Measurements from ENCODE around the gene ECHDC3.

Gene ECHDC3

DNA sequence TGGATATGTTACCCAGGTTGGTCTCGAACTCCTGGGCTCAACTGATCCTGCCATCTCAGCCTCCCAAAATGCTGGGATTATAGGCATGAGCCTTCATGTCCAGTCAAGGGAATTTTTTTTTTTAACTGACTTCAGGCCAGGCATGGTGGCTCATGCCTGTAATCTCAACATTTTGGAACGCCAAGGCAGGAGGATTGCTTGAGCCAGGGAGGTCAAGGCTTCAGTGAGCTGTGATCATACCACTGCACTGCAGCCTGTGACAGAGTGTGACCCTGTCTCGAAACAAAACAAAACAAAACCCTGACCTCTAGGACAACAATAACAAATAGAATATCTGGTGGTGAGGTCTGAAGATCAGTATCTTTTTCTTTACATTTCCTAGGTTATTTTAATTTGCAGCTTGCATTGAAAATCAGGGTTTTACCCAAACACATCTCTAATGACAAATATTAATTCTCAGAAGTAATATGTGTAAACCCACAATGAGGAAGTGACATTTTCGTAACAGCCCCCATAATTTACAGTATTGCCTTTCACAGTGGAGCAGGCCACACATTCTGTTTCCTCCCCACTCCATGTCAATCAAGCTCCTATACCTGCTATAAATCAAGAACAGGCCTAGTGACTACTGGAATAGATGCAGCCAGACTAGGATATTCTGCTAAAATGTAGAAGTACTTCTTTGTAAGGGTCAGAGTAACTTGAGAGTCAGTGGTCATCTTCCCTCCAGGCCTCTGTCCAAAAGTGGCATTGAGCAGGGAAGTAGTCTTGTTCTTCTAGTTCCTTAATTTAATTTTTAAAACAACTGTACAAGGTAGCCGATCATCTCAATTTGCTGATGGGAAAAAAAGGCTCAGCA is 43.3 kb upstream of the ECHDC3 start:
- no peak overlapping the region for H3K4me2 ChIP-seq
- H4K20me1 ChIP-seq (ENCODE audit: insufficient read depth) = no peaks in the 10 kb centered on the region
- no peak overlapping the region for H3K27ac ChIP-seq
- TF ChIP-seq, protein P1, sequence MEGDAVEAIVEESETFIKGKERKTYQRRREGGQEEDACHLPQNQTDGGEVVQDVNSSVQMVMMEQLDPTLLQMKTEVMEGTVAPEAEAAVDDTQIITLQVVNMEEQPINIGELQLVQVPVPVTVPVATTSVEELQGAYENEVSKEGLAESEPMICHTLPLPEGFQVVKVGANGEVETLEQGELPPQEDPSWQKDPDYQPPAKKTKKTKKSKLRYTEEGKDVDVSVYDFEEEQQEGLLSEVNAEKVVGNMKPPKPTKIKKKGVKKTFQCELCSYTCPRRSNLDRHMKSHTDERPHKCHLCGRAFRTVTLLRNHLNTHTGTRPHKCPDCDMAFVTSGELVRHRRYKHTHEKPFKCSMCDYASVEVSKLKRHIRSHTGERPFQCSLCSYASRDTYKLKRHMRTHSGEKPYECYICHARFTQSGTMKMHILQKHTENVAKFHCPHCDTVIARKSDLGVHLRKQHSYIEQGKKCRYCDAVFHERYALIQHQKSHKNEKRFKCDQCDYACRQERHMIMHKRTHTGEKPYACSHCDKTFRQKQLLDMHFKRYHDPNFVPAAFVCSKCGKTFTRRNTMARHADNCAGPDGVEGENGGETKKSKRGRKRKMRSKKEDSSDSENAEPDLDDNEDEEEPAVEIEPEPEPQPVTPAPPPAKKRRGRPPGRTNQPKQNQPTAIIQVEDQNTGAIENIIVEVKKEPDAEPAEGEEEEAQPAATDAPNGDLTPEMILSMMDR (conservative IDR thresholded peaks at IDR 0.05; ENCODE audit: low read depth, low read length) = no peak
- no peak overlapping the region for H2AFZ ChIP-seq (ENCODE audit: low read depth)
- peaks cover 23% of the 10 kb centered on the region; the same call in 1 of the 2 replicates for H3K27me3 ChIP-seq (ENCODE audit: insufficient read depth, low read depth)
- H3K36me3 ChIP-seq (ENCODE audit: insufficient read depth) = no peaks in the 10 kb centered on the region
- no peaks in the 10 kb centered on the region for H3K79me2 ChIP-seq (ENCODE audit: insufficient read depth, low read depth)
- no peaks in the 10 kb centered on the region for H3K4me1 ChIP-seq (ENCODE audit: low read depth, poor library complexity, severe bottlenecking)
- no peak overlapping the region for H3K4me3 ChIP-seq (IDR thresholded peaks at IDR 0.05; ENCODE audit: insufficient read depth, low read depth, low read length)
- H3K9ac ChIP-seq = no peak overlapping the region

DNA sequence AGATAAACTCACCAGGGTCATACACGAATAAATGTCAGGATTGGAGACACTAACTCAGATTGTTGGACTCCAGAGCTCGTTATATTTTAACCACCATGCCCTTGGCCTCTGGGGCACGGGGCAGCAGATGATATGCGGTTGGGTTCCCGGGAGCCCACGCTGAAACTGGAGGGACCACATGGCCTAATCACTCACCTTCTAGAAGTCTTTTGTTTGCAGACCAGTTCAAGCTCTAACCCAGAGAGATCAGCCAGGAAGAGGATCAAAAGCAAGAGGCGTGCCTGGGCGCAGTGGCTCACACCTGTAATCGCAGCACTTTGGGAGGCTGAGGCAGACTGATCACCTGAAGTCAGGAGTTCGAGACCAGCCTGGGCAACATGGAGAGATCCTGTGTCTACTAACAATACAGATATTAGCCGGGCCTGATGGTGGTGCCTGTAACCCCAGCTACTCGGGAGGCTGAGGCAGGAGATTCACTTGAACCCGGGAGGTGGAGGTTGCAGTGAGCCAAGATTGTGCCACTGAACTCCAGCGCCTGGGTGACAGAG is 42.6 kb upstream of the ECHDC3 start:
- no peaks in the 10 kb centered on the region for H3K4me1 ChIP-seq (ENCODE audit: low read depth, poor library complexity, severe bottlenecking)
- H3K36me3 ChIP-seq (ENCODE audit: insufficient read depth) = no peaks in the 10 kb centered on the region
- H3K9ac ChIP-seq = no peak overlapping the region
- no peaks in the 10 kb centered on the region for H3K79me2 ChIP-seq (ENCODE audit: insufficient read depth, low read depth)
- peaks cover 30% of the 10 kb centered on the region for H3K27me3 ChIP-seq (ENCODE audit: insufficient read depth, low read depth)
- H3K27ac ChIP-seq = no peak overlapping the region
- TF ChIP-seq, protein P1 (conservative IDR thresholded peaks at IDR 0.05; ENCODE audit: low read depth, low read length) = no peak
- no peak overlapping the region for H3K4me3 ChIP-seq (IDR thresholded peaks at IDR 0.05; ENCODE audit: insufficient read depth, low read depth, low read length)
- no peak overlapping the region for H2AFZ ChIP-seq (ENCODE audit: low read depth)
- H3K4me2 ChIP-seq = no peak overlapping the region
- H4K20me1 ChIP-seq (ENCODE audit: insufficient read depth) = no peaks in the 10 kb centered on the region

DNA sequence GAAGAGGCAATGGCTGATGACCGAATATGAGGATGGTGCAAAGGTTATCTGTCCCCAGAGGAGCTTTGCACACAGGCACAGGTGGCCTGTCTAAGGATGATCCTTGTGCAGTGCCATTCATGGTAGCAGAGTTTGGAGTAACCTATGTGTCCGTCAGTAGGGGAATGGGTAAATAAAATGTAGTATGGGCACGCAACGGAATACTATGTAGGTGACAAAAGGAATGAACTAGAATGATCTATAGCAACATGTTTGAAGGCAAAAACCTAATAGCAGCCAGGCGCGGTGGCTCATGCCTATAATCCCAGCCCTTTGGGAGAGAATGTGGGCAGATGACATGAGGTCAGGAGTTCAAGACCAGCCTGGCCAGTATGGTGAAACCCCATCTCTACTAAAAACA is 41.6 kb upstream of the ECHDC3 start:
- no peak overlapping the region for H3K27ac ChIP-seq
- no peaks in the 10 kb centered on the region for H3K4me1 ChIP-seq (ENCODE audit: low read depth, poor library complexity, severe bottlenecking)
- H3K27me3 ChIP-seq (ENCODE audit: insufficient read depth, low read depth) = peaks cover 39% of the 10 kb centered on the region
- H2AFZ ChIP-seq (ENCODE audit: low read depth) = no peak overlapping the region
- H3K4me2 ChIP-seq = no peak overlapping the region
- TF ChIP-seq, protein P1 (conservative IDR thresholded peaks at IDR 0.05; ENCODE audit: low read depth, low read length) = no peak
- H3K9ac ChIP-seq = no peak overlapping the region
- no peak overlapping the region for H3K4me3 ChIP-seq (IDR thresholded peaks at IDR 0.05; ENCODE audit: insufficient read depth, low read depth, low read length)
- no peaks in the 10 kb centered on the region for H3K36me3 ChIP-seq (ENCODE audit: insufficient read depth)
- H4K20me1 ChIP-seq (ENCODE audit: insufficient read depth) = no peaks in the 10 kb centered on the region
- no peaks in the 10 kb centered on the region for H3K79me2 ChIP-seq (ENCODE audit: insufficient read depth, low read depth)

DNA sequence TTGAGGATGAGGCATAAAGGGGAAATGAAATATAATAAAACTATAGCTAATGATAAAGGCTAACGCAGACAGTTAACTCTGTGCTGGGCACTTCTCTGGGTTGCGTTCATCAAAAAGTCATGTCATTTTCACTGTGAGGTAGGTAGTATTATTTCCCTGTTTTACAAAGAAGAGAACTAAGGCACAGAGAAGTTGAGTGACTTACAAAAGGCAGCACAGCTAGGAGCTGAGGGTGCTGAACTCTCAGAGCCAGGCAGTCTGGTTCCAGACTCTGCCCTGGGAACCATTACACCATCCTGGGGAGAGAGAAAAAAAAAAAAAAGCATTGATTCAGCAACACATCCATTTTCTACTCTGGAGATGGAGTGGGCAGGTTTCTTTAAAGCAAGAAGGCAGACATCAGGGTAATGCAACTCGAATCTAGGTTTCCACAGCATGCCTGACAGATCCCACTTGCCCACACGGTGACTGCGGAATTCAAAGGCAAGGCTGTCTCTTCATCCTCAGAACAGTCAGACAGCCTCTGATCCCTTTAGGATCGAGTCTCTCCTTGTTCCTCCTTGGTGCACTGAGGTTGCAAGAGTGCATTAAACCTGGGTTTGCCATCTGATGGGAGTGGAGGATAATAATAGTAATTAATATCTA is 40.6 kb upstream of the ECHDC3 start:
- TF ChIP-seq, protein P1 (conservative IDR thresholded peaks at IDR 0.05; ENCODE audit: low read depth, low read length) = no peak
- Histone ChIP-seq H4K20me1 (ENCODE audit: insufficient read depth) (no peaks in the 10 kb centered on the region), H3K36me3 (ENCODE audit: insufficient read depth) (no peaks in the 10 kb centered on the region), H2AFZ (ENCODE audit: low read depth) (no peak overlapping the region), H3K27me3 (ENCODE audit: insufficient read depth, low read depth) (peaks cover 49% of the 10 kb centered on the region), H3K4me1 (ENCODE audit: low read depth, poor library complexity, severe bottlenecking) (no peaks in the 10 kb centered on the region), H3K79me2 (ENCODE audit: insufficient read depth, low read depth) (no peaks in the 10 kb centered on the region), H3K4me2 (no peak overlapping the region), H3K9ac (no peak overlapping the region), H3K4me3 (IDR thresholded peaks at IDR 0.05; ENCODE audit: insufficient read depth, low read depth, low read length) (no peak overlapping the region), H3K27ac (no peak overlapping the region)
